ENCODE results near the gene ACSF3.

The ACSF3 gene

GRCh38 chr16:89132194-89133005, 38.7 kb downstream of the ACSF3 start:
- no peak for DNase-seq

DNA sequence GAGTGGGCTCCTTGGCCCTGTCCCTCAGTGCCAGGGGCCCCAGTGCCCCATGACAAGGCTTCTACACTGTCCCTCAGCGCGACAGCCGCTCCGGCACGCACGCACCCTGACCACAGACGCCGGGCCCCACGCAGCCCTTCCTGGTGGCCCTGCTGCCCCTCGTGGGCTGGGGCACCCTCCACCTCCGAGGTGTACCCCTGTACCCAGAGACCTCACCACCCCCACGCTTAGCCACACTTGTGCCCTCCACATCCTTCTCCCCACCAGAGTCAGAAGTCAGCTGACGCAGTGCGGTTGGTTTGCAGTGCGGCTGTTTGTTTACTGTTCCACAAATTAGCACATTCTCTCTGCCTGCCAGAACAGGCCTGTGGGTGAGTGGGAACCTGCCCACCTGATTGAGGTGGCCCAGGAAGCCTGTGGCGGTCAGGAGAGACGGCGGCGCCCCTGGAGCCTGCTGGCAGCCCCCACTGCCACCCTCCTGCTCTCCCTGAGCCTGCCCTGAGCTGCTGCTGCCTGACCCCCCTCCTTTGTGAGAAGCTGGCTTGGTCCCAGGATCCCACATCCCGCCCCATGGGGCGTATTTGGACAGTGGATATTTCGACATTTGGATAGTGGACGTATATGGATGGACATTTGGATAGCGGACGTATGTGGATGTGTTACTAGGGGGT, 39.9 kb downstream of the ACSF3 start:
- DNase-seq = no peak

GRCh38 chr16:89134269-89134668, 40.6 kb downstream of the ACSF3 start:
- no peak for DNase-seq

DNA sequence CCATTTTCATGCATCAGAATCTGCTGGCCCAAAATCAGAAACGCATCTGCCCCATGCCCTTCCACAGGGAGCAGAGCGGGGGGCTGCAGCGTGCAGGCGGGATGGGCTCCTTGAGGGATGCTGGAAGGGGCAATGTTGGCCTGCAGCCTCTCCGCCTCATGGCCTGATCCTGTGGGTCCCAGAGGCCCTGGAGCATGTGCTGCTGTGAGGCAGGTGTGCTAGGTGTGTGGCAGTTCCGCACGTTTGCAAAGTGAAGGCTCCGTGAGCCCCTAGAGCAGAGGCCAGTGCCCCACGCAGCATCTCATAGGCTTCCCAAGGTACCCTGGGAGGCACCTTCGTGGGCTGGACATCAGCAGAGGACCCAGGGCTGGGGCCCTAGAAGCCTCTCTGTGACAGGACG, 41.5 kb downstream of the ACSF3 start:
- no peak for DNase-seq

GRCh38 chr16:89135971-89136765, 42.5 kb downstream of the ACSF3 start:
- DNase-seq = no peak

DNA sequence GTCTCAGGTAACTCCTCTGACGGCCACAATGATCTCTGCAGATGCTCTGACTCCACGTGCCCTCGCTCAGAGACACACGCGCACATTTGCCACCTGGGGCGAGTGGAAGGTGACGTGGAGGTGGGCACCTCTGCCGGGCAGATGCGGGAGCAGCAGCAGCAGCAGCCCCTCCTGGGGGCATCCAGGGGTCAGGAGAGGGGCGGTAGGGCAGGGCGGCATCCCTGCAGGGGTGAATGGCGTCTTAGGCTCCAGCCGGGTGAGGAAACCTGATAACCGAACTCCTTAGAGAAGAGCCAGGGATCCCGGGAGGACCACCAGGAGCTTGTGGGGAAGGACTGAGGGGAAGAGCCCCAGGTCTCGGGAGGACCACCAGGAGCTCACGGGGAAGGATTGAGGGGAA, 43.3 kb downstream of the ACSF3 start:
- no peak for DNase-seq

- DNase-seq = no peak
Measured at GRCh38 chr16:89137666-89138512, 44.2 kb downstream of the ACSF3 start.

- no peak for DNase-seq
Measured at GRCh38 chr16:89138513-89138795, 44.8 kb downstream of the ACSF3 start.

GRCh38 chr16:89138843-89139520, 45.3 kb downstream of the ACSF3 start:
- no peak for DNase-seq

DNA sequence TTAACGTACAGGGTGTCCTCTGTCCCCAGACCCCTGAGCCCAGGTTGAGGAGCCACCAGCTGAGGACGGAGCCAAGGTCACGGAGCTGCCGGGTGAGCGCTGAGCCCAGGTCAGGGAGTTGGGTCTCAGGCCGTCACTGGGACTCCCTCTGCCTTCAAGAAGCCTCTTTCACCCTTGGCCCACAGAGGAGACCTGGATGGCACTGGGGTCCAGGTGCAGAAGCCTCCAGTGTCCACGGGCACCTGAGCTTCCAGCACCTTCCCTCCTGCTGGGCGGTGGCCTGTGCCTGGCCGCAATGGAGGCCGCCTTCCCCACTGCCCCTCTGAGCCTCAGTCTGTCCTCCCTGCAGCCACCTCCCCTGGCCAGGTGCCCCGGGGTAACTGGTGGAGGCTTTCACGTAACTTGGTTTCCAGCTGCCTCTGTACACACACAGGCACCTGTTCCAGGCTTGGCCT, 46.3 kb downstream of the ACSF3 start:
- no peak for DNase-seq

DNA sequence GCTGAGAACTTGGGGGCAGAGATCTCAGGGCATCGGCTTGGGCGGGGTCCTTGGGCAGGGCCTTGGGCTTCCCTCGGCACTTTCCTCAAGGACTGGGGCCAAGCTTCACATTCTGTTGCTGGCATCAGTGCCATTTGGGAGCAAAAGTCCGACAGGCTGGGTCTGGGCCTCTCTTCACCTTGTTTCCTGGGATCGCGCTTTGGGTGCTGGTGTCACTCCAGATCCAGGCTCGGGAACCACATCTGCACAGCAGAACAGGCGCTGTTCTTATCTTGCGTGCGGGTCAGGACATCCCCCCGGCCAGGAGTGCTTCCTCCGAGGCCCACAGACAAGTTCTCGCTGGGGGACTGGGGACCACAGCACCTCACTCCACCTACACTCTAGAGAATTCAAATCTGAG, 46.7 kb downstream of the ACSF3 start:
- DNase-seq = no peak

- DNase-seq = no peak
Measured at GRCh38 chr16:89140981-89141883, 47.6 kb downstream of the ACSF3 start.

GRCh38 chr16:89141884-89142267, 48.2 kb downstream of the ACSF3 start:
- DNase-seq = no peak

- DNase-seq = no peak
Measured at GRCh38 chr16:89142474-89143195, 49.0 kb downstream of the ACSF3 start.

GRCh38 chr16:89143201-89143741, 49.6 kb downstream of the ACSF3 start:
- no peak for DNase-seq

DNA sequence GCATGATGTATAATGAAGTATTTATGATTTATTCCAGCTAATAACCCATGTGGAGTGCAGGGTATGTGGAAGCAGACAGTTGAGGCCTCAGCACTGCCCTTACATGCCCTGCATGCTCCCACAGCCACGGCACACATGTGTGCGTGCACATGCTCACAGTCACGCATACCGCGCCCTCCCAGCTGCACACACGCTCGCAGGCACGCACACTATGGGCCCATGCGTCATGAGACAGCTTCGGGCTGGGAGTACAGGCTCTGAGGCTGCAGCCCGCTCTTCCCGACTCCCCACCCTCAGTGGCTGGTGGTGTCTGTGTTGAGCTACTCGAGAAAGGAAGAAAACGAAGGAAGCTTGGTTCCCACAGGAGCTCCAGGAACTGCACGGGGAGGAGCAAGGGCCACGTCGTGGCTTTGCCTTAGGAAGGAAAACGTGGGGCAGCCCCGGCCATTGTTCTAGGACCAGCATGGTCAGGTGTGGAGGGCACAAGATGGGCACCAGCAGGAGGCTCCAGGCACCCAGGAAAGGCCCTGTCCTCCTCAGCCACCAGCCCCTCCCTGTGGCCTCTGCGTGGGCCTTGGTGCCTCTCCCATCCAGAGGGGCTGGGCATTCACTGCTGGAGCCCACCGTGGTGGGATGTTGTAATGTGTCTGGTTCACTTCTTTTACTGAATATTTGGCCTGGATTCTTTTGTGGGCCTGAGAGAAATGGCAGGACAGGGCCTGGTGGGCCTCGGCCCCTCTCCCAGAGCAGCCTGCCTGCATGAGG, 50.4 kb downstream of the ACSF3 start:
- no peak for DNase-seq

GRCh38 chr16:89144681-89145080, 51.0 kb downstream of the ACSF3 start:
- DNase-seq = no peak

- DNase-seq = no peak
Measured at GRCh38 chr16:89145406-89146161, 51.9 kb downstream of the ACSF3 start.
